Body of pancreas (tissue), 4 donors: ENCODE measurements around the gene SLC18B1.

Source experiments
- POLR2A ChIP-seq, 3 donors: fragments of 450-650 bp; IDR thresholded peaks; one replicate each; pipeline ENCODE4 v1.6.1; 2016; ENCODE audit warnings: antibody characterized with exemption in 3 of 3, mild to moderate bottlenecking in 2 of 3
- TF ChIP-seq, protein P1 (sequence below), 7 experiments: fragments of 450-650 bp in 4 of 7; fragments of 200-600 bp in 3 of 7; sonication (generic) in 3 of 7; IDR thresholded peaks; one replicate each; pipeline ENCODE4 v1.5.1; 2016 to 2019; ENCODE audit warnings: antibody characterized with exemption in 7 of 7

- TF ChIP-seq, protein P1, sequence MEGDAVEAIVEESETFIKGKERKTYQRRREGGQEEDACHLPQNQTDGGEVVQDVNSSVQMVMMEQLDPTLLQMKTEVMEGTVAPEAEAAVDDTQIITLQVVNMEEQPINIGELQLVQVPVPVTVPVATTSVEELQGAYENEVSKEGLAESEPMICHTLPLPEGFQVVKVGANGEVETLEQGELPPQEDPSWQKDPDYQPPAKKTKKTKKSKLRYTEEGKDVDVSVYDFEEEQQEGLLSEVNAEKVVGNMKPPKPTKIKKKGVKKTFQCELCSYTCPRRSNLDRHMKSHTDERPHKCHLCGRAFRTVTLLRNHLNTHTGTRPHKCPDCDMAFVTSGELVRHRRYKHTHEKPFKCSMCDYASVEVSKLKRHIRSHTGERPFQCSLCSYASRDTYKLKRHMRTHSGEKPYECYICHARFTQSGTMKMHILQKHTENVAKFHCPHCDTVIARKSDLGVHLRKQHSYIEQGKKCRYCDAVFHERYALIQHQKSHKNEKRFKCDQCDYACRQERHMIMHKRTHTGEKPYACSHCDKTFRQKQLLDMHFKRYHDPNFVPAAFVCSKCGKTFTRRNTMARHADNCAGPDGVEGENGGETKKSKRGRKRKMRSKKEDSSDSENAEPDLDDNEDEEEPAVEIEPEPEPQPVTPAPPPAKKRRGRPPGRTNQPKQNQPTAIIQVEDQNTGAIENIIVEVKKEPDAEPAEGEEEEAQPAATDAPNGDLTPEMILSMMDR (IDR thresholded peaks at IDR 0.05): no peak
- TF ChIP-seq POLR2A (IDR thresholded peaks at IDR 0.05): peak in 1 of 3 donors; percentile 3
Measured at GRCh38 chr6:132819405-132820161, 21.1 kb upstream of the SLC18B1 start.
